IPS-NIHi7 (cell line): Measurements from ENCODE around the gene LZTR1.
"Not testable (repeated sequence)": the region's sequence is repeated elsewhere in the genome, so short reads cannot be mapped to it uniquely, and the experiment has no call there.

Experiments
- DNase-seq: peaks from one replicate; pipeline ENCODE4 v3.0.0; 2012; ENCODE audit warnings: mixed read lengths; ENCODE audit errors: extremely low spot score

The LZTR1 gene

GRCh38 chr22:21032868-21033688, 51.0 kb downstream of the LZTR1 start:
- DNase-seq = no peak

- no peak for DNase-seq
Observed at GRCh38 chr22:21033895-21034294, 51.8 kb downstream of the LZTR1 start.

GRCh38 chr22:21034989-21035388, 52.9 kb downstream of the LZTR1 start:
- no peak for DNase-seq

GRCh38 chr22:21038405-21038804, 56.3 kb downstream of the LZTR1 start:
- DNase-seq = no peak

GRCh38 chr22:21039158-21039557, 57.1 kb downstream of the LZTR1 start:
- not testable (repeated sequence) for DNase-seq

- no peak for DNase-seq
Observed at GRCh38 chr22:21041937-21042336, 59.8 kb downstream of the LZTR1 start.

GRCh38 chr22:21042978-21043859, 61.1 kb downstream of the LZTR1 start:
- DNase-seq = no peak

- peak; percentile 4 for DNase-seq
Observed at GRCh38 chr22:21043860-21044535, 61.9 kb downstream of the LZTR1 start.

- no peak for DNase-seq
Observed at GRCh38 chr22:21044931-21045584, 63.0 kb downstream of the LZTR1 start.

- peak; percentile 100 for DNase-seq
Observed at GRCh38 chr22:21045585-21046294, 63.6 kb downstream of the LZTR1 start, which contains the start of gene LRRC74B. TSS of gene LRRC74B (plus strand) at chr22:21045946. CDS start at chr22:21045987, 41 bp downstream.

GRCh38 chr22:21047035-21047661, 65.1 kb downstream of the LZTR1 start:
- DNase-seq = no peak

- DNase-seq = no peak
Observed at GRCh38 chr22:21047730-21048129, 65.6 kb downstream of the LZTR1 start.

- DNase-seq = not testable (repeated sequence)
Observed at GRCh38 chr22:21048448-21048847, 66.4 kb downstream of the LZTR1 start.
